ENCODE data around the gene UGDH. TPM values are rescaled to one million over a fixed set of nuclear protein-coding genes. Genes with fewer than 3 reads are reported as not detected.

The UGDH gene
- total and polyA plus RNA-seq, 9 of the 15 experiments (the other 6 are each of a cell fraction or from before 2014, with no cell fraction given), result 5.5 to 21.7 (median 16.2) TPM

DNA sequence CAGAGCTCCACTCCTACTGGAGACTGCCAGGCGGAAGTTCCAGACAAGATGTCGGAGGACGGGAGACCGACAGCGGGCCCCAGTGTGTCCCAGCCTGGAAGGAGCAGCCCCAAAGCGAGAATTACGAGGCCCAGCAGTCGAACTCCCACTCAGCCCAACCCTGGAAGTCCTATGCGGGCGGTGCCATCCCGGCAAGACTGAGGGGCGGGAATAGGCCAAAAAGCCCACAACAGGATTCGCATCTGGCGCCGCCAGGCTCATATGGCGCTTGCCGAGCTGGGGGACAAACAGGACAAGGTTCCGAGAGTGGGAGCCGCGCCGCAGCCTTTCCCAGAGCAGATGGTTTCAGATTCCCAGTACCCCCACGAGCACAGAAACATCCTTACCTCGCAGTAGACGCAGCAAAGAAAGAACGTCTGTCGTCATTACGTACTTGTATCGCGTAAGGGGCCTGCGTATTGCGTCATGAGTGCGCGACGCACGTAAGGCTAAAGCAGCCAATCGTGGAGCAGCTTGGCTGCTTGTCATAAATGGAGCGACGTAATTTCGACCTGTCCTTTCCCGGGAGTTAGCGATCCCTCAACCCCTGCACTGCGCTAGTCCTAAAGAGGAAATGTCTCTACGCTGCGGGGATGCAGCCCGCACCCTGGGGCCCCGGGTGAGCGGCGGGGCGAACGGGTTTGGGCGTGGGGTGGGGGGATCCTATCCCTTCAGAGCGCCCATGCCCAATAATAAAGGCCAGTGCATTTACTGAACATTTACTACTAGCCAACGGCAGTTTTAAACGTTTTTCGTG lies 68.5 kb downstream of the UGDH start, which contains the start of the genes LIAS and RPL9 (continued):
- TF ChIP-seq, protein P1, sequence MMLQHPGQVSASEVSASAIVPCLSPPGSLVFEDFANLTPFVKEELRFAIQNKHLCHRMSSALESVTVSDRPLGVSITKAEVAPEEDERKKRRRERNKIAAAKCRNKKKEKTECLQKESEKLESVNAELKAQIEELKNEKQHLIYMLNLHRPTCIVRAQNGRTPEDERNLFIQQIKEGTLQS (IDR thresholded peaks at IDR 0.05), result peak; percentile 99
- TF ChIP-seq, protein P1 (CRISPR knock-in tag; conservative IDR thresholded peaks at IDR 0.05), result no peak; the same call in 1 of the 2 replicates
- TF ChIP-seq MYC (IDR thresholded peaks at IDR 0.05; ENCODE audit: low read depth, low read length), result peak; percentile 99
- TF ChIP-seq MYC (CRISPR knock-in tag; IDR thresholded peaks at IDR 0.05; ENCODE audit: borderline replicate concordance, low read depth), result peak; percentile 96
- no peak for TF ChIP-seq KDM1A (IDR thresholded peaks at IDR 0.05)
- no peak for TF ChIP-seq ZNF699 (CRISPR knock-in tag; IDR thresholded peaks at IDR 0.05; ENCODE audit: insufficient replicate concordance)
- no peak for TF ChIP-seq ZNF551 (CRISPR knock-in tag; IDR thresholded peaks at IDR 0.05)
- TF ChIP-seq ZNF695 (CRISPR knock-in tag; IDR thresholded peaks at IDR 0.05), result no peak
- TF ChIP-seq, protein P2, sequence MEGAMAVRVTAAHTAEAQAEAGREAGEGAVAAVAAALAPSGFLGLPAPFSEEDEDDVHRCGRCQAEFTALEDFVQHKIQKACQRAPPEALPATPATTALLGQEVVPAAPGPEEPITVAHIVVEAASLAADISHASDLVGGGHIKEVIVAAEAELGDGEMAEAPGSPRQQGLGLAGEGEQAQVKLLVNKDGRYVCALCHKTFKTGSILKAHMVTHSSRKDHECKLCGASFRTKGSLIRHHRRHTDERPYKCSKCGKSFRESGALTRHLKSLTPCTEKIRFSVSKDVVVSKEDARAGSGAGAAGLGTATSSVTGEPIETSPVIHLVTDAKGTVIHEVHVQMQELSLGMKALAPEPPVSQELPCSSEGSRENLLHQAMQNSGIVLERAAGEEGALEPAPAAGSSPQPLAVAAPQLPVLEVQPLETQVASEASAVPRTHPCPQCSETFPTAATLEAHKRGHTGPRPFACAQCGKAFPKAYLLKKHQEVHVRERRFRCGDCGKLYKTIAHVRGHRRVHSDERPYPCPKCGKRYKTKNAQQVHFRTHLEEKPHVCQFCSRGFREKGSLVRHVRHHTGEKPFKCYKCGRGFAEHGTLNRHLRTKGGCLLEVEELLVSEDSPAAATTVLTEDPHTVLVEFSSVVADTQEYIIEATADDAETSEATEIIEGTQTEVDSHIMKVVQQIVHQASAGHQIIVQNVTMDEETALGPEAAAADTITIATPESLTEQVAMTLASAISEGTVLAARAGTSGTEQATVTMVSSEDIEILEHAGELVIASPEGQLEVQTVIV (CRISPR knock-in tag; IDR thresholded peaks at IDR 0.05; ENCODE audit: borderline replicate concordance), result no peak
- no peak for TF ChIP-seq ELF4 (CRISPR knock-in tag; IDR thresholded peaks at IDR 0.05)
- TF ChIP-seq, protein P3, sequence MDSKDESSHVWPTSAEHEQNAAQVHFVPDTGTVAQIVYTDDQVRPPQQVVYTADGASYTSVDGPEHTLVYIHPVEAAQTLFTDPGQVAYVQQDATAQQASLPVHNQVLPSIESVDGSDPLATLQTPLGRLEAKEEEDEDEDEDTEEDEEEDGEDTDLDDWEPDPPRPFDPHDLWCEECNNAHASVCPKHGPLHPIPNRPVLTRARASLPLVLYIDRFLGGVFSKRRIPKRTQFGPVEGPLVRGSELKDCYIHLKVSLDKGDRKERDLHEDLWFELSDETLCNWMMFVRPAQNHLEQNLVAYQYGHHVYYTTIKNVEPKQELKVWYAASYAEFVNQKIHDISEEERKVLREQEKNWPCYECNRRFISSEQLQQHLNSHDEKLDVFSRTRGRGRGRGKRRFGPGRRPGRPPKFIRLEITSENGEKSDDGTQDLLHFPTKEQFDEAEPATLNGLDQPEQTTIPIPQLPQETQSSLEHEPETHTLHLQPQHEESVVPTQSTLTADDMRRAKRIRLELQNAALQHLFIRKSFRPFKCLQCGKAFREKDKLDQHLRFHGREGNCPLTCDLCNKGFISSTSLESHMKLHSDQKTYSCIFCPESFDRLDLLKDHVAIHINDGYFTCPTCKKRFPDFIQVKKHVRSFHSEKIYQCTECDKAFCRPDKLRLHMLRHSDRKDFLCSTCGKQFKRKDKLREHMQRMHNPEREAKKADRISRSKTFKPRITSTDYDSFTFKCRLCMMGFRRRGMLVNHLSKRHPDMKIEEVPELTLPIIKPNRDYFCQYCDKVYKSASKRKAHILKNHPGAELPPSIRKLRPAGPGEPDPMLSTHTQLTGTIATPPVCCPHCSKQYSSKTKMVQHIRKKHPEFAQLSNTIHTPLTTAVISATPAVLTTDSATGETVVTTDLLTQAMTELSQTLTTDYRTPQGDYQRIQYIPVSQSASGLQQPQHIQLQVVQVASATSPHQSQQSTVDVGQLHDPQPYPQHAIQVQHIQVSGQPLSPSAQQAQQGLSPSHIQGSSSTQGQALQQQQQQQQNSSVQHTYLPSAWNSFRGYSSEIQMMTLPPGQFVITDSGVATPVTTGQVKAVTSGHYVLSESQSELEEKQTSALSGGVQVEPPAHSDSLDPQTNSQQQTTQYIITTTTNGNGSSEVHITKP (IDR thresholded peaks at IDR 0.05; ENCODE audit: partially characterized antibody), result peak; percentile 69
- TF ChIP-seq, protein P4, sequence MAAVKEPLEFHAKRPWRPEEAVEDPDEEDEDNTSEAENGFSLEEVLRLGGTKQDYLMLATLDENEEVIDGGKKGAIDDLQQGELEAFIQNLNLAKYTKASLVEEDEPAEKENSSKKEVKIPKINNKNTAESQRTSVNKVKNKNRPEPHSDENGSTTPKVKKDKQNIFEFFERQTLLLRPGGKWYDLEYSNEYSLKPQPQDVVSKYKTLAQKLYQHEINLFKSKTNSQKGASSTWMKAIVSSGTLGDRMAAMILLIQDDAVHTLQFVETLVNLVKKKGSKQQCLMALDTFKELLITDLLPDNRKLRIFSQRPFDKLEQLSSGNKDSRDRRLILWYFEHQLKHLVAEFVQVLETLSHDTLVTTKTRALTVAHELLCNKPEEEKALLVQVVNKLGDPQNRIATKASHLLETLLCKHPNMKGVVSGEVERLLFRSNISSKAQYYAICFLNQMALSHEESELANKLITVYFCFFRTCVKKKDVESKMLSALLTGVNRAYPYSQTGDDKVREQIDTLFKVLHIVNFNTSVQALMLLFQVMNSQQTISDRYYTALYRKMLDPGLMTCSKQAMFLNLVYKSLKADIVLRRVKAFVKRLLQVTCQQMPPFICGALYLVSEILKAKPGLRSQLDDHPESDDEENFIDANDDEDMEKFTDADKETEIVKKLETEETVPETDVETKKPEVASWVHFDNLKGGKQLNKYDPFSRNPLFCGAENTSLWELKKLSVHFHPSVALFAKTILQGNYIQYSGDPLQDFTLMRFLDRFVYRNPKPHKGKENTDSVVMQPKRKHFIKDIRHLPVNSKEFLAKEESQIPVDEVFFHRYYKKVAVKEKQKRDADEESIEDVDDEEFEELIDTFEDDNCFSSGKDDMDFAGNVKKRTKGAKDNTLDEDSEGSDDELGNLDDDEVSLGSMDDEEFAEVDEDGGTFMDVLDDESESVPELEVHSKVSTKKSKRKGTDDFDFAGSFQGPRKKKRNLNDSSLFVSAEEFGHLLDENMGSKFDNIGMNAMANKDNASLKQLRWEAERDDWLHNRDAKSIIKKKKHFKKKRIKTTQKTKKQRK (IDR thresholded peaks at IDR 0.05; ENCODE audit: borderline replicate concordance, low read depth, low read length), result no peak
- TF ChIP-seq NFYB (IDR thresholded peaks at IDR 0.05; ENCODE audit: extremely low read depth, insufficient read length), result peak; percentile 79
- no peak for TF ChIP-seq GABPB2 (CRISPR knock-in tag; conservative IDR thresholded peaks at IDR 0.05)
- TF ChIP-seq MCM5 (IDR thresholded peaks at IDR 0.05; ENCODE audit: low read depth), result no peak
